ENCODE measurements around the gene ATRIP. TPM values are rescaled to one million over a fixed set of nuclear protein-coding genes. Genes with fewer than 3 reads are reported as not detected.

ATRIP gene
- total and polyA plus RNA-seq, 10 of the 15 experiments (the other 5 are each of a cell fraction or from before 2014, with no cell fraction given): 1.4 to 16.0 (median 10.1) TPM

GRCh38 chr3:48446425-48447193 lies at the start of gene ATRIP (continued):
- no peak for TF ChIP-seq SKIL (IDR thresholded peaks at IDR 0.05; ENCODE audit: low read depth, poor library complexity, severe bottlenecking)
- no peak for TF ChIP-seq MTA2 (IDR thresholded peaks at IDR 0.05; ENCODE audit: low read depth)
- TF ChIP-seq NFXL1 (IDR thresholded peaks at IDR 0.05; ENCODE audit: borderline replicate concordance): no peak
- peak; percentile 45 for TF ChIP-seq SIX5 (IDR thresholded peaks at IDR 0.05; ENCODE audit: low read depth, low read length, severe bottlenecking)
- TF ChIP-seq GATAD2B (conservative IDR thresholded peaks at IDR 0.05; ENCODE audit: low read depth): no peak; the same call in none of the 2 replicates
- TF ChIP-seq FOS (IDR thresholded peaks at IDR 0.05; ENCODE audit: borderline replicate concordance, extremely low read depth, insufficient read length): no peak
- no peak for TF ChIP-seq EP300 (IDR thresholded peaks at IDR 0.05; ENCODE audit: borderline replicate concordance in 1 of 2, control insufficient read depth in 1 of 2, low read depth in 2 of 2, low read length in 2 of 2)
- no peak for TF ChIP-seq MEF2B (IDR thresholded peaks at IDR 0.05; ENCODE audit: partially characterized antibody, poor library complexity, severe bottlenecking)
- TF ChIP-seq USF2 (IDR thresholded peaks at IDR 0.05; ENCODE audit: borderline replicate concordance, low read depth, low read length): no peak
- no peak for TF ChIP-seq NFIC (IDR thresholded peaks at IDR 0.05; ENCODE audit: low read depth, low read length)
- no peak for TF ChIP-seq ESRRA (IDR thresholded peaks at IDR 0.05; ENCODE audit: low read length)
- TF ChIP-seq GABPA (IDR thresholded peaks at IDR 0.05; ENCODE audit: low read depth): 0 out of 2 replicates have a peak, but pooled peaks have one; percentile 50
- TF ChIP-seq FOXM1 (IDR thresholded peaks at IDR 0.05; ENCODE audit: low read depth, low read length): no peak
- 0 out of 2 replicates have a peak, but pooled peaks have one; percentile 17 for TF ChIP-seq RUNX3 (IDR thresholded peaks at IDR 0.05; ENCODE audit: low read length)
- TF ChIP-seq KLF5 (IDR thresholded peaks at IDR 0.05; ENCODE audit: partially characterized antibody): peak; percentile 41
- no peak for TF ChIP-seq REST (IDR thresholded peaks at IDR 0.05; ENCODE audit: low read depth, low read length)
- TF ChIP-seq HDAC2 (IDR thresholded peaks at IDR 0.05): no peak
- TF ChIP-seq NBN (IDR thresholded peaks at IDR 0.05): peak; percentile 68; the same call in 1 of the 2 replicates
- no peak for TF ChIP-seq NFYA (IDR thresholded peaks at IDR 0.05; ENCODE audit: borderline replicate concordance, low read depth, low read length)
- TF ChIP-seq ZNF217 (IDR thresholded peaks at IDR 0.05): 0 out of 2 replicates have a peak, but pooled peaks have one; percentile 26
- peak; percentile 39; the same call in 1 of the 2 replicates for TF ChIP-seq RFX5 (IDR thresholded peaks at IDR 0.05; ENCODE audit: low read depth, low read length)
- TF ChIP-seq MLLT1 (IDR thresholded peaks at IDR 0.05): no peak

All from GM12878 (cell line).